Upper lobe of left lung (tissue), 4 donors: ENCODE results near the gene FOXJ2.

ENCODE experiments used
- EP300 ChIP-seq, 4 donors: sonication (generic); formaldehyde crosslinking; IDR thresholded peaks; one replicate each; pipeline ENCODE4 v1.5.1; 2017; ENCODE audit warnings: antibody characterized with exemption in 4 of 4, control low read depth in 2 of 4
- POLR2AphosphoS5 ChIP-seq, 2 donors: sonication (generic); formaldehyde crosslinking; IDR thresholded peaks; one replicate each; pipeline ENCODE4 v1.5.1; 2017; ENCODE audit warnings: antibody characterized with exemption in 2 of 2
- TF ChIP-seq, protein P1 (sequence below), 6 experiments: fragments of 450-650 bp in 4 of 6; fragments of 200-600 bp in 2 of 6; sonication (generic) in 2 of 6; IDR thresholded peaks; one replicate each; pipeline ENCODE4 v1.5.1; 2016 to 2019; ENCODE audit warnings: antibody characterized with exemption in 6 of 6

DNA sequence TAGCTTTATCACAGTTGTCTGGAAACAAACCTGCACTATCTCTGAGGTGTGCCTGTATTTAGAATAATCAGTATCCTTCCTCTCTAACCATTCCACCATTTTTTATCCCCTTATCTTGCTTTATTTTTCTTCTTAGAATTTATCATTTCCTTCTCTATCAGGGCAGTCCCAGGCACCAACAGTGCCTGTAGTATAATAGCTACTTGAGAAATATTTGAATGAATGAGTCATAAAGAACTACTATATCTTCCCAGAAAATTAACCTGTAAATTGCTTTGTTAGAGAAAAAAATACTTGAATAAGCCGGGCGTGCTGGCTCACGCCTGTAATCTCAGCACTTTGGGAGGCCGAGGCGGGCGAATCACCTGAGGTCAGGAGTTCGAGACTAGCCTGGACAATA is 21.2 kb upstream of the FOXJ2 start:
- TF ChIP-seq, protein P1, sequence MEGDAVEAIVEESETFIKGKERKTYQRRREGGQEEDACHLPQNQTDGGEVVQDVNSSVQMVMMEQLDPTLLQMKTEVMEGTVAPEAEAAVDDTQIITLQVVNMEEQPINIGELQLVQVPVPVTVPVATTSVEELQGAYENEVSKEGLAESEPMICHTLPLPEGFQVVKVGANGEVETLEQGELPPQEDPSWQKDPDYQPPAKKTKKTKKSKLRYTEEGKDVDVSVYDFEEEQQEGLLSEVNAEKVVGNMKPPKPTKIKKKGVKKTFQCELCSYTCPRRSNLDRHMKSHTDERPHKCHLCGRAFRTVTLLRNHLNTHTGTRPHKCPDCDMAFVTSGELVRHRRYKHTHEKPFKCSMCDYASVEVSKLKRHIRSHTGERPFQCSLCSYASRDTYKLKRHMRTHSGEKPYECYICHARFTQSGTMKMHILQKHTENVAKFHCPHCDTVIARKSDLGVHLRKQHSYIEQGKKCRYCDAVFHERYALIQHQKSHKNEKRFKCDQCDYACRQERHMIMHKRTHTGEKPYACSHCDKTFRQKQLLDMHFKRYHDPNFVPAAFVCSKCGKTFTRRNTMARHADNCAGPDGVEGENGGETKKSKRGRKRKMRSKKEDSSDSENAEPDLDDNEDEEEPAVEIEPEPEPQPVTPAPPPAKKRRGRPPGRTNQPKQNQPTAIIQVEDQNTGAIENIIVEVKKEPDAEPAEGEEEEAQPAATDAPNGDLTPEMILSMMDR (IDR thresholded peaks at IDR 0.05): no peak
- TF ChIP-seq POLR2AphosphoS5 (IDR thresholded peaks at IDR 0.05) (no peak), EP300 (IDR thresholded peaks at IDR 0.05) (no peak)
